Right lobe of liver (tissue), 6 donors: ENCODE results near the gene PHF12. TPM values are rescaled to one million over a fixed set of nuclear protein-coding genes. Genes with fewer than 3 reads are reported as not detected.

Source experiments
- ATAC-seq, 4 donors: fragments of 200-7000 bp; cut with Tn5 transposase; one replicate each; pipeline ENCODE4 v1.9.1; 2020; ENCODE audit warnings: mild to moderate bottlenecking in 4 of 4, moderate library complexity in 4 of 4
- DNase-seq, 3 donors: peaks; one replicate each; pipeline ENCODE4 v3.0.0-alpha.2; 2020
- H3K27ac ChIP-seq, 3 donors: fragments of 200-600 bp; one replicate each; pipeline ENCODE4 v1.8.0; 2022
- H3K27me3 ChIP-seq, 2 donors: fragments of 200-600 bp; one replicate each; pipeline ENCODE4 v1.8.0; 2022
- H3K36me3 ChIP-seq, 4 donors: fragments of 200-600 bp; sonication (generic) in 1 of 4; one replicate each; pipeline versions ENCODE4 v1.5.1 to v1.8.0; 2017 to 2022; ENCODE audit warnings: control low read depth in 1 of 4
- H3K4me1 ChIP-seq, 4 donors: fragments of 200-600 bp; sonication (generic) in 1 of 4; one replicate each; pipeline versions ENCODE4 v1.5.1 to v1.8.0; 2017 to 2022; ENCODE audit warnings: control low read depth in 1 of 4
- H3K4me3 ChIP-seq, 3 donors: fragments of 200-600 bp; one replicate each; pipeline ENCODE4 v1.8.0; 2022
- H3K9me3 ChIP-seq, 4 donors: fragments of 200-600 bp; sonication (generic) in 1 of 4; one replicate each; pipeline versions ENCODE4 v1.5.1 to v1.8.0; 2017 to 2022; ENCODE audit warnings: control low read depth in 1 of 4
- CTCF ChIP-seq, 4 donors: fragments of 200-600 bp in 3 of 4; fragments of 450-650 bp in 1 of 4; IDR thresholded peaks; one replicate each; pipeline versions ENCODE4 v1.5.1 to v1.8.0; 2016 to 2022; ENCODE audit warnings: antibody characterized with exemption in 4 of 4, mild to moderate bottlenecking in 2 of 4
- POLR2A ChIP-seq: fragments of 450-650 bp; IDR thresholded peaks from one replicate; pipeline ENCODE4 v1.6.1; 2017; ENCODE audit warnings: antibody characterized with exemption, mild to moderate bottlenecking
- WGBS: methylation state at CpG from one replicate; pipeline ENCODE4 v1.1.6; 2018; ENCODE audit warnings: low coverage, low lambda C conversion rate; ENCODE audit not compliant: insufficient coverage; ENCODE audit errors: missing lambda C conversion rate; 5-methylcytosine and 5-hydroxymethylcytosine counted together
- intact Hi-C, 2 donors: fragments of 100-400 bp; cut with DNase I; formaldehyde crosslinking; loops; one replicate each; pipeline versions ENCODE4 v1.11.2 to v1.14.1; 2022
- microRNA counts: library from miRNA; unstranded; fragments of <30 nt; microRNA quantifications from one replicate; lab custom pipeline; 2016
- microRNA-seq, 2 donors: library from miRNA; unstranded; fragments of <30 nt; microRNA quantifications; one replicate each; pipeline ENCODE4, GENCODE V29; 2019 to 2020
- total RNA-seq, 6 experiments: library from RNA; depleted of rRNA in 2 of 6; stranded (reverse); fragments of >200 nt in 2 of 6; fragmentation: NEBNext Ultra II Directional in 3 of 6; extraction: Animal tissue kit (Norgen Biotek cat#: 25700) in 3 of 6; gene quantifications; one replicate each; pipeline versions ENCODE4 v1.1.0 to v1.2.4, GENCODE V29; 2016 to 2023
- donor health status: DM: no; HTN: yes; CAD: no.
- donor health status: DM: no; HTN: no; CAD: no.
- donor health status: DM: no; HTN: no; CAD: no.
- donor health status: DM: no; HTN: yes; CAD: no.
- donor health status: DM: no; HTN: yes; CAD: no.

Gene PHF12
- total RNA-seq, 6 experiments from 2014 or later: 13.0 to 33.1 (median 17.4) TPM

- no peak overlapping the region for H3K4me3 ChIP-seq
- TF ChIP-seq POLR2A (no peak), CTCF (IDR thresholded peaks at IDR 0.05) (no peak)
- H3K9me3 ChIP-seq: no peaks in the 10 kb centered on the region
- DNase-seq (no peak), ATAC-seq (no peak)
- intact Hi-C loops: loop anchor here in 1 of 2 donors (10.0 kb wide), 2 partner anchors 57 to 93 kb away; no protein-coding TSS in a partner anchor
- H3K27ac ChIP-seq: no peak overlapping the region
- H3K4me1 ChIP-seq: peaks cover 0 to 12% (median 3%) of the 10 kb centered on the region in 4 donors
- H3K36me3 ChIP-seq: peaks cover 0 to 37% (median 10%) of the 10 kb centered on the region in 4 donors
- 90% methylated on average over 2 of the region's 3 CpGs for WGBS
- no peaks in the 10 kb centered on the region for H3K27me3 ChIP-seq
Measured at GRCh38 chr17:28857905-28858800, 93.2 kb downstream of the PHF12 start.

- 73% methylated on average over 4 of the region's 5 CpGs for WGBS
- peaks cover 0 to 37% (median 10%) of the 10 kb centered on the region in 4 donors for H3K36me3 ChIP-seq
- TF ChIP-seq POLR2A (no peak), CTCF (IDR thresholded peaks at IDR 0.05) (no peak)
- no peak overlapping the region for H3K4me3 ChIP-seq
- no peak for ATAC-seq
- H3K9me3 ChIP-seq: no peaks in the 10 kb centered on the region
- H3K27ac ChIP-seq: no peak overlapping the region
- peak in 1 of 3 donors; percentile 7 for DNase-seq
- intact Hi-C loops: loop anchor here in 1 of 2 donors (10.0 kb wide), 2 partner anchors 59 to 91 kb away; no protein-coding TSS in a partner anchor
- no peaks in the 10 kb centered on the region for H3K27me3 ChIP-seq
- peaks cover 0 to 12% (median 3%) of the 10 kb centered on the region in 4 donors for H3K4me1 ChIP-seq
Measured at GRCh38 chr17:28856028-28856574, 95.2 kb downstream of the PHF12 start.

GRCh38 chr17:28855336-28855679, 96.0 kb downstream of the PHF12 start:
- Histone ChIP-seq H3K27me3 (no peaks in the 10 kb centered on the region), H3K4me3 (peak overlapping the region; percentile 78 to 96 (median 96)), H3K27ac (peak overlapping the region; percentile 46 to 54 (median 50)), H3K4me1 (peaks cover 0 to 12% (median 3%) of the 10 kb centered on the region in 4 donors), H3K9me3 (no peaks in the 10 kb centered on the region), H3K36me3 (peaks cover 0 to 31% (median 10%) of the 10 kb centered on the region in 4 donors)
- no peak for ATAC-seq
- TF ChIP-seq CTCF (IDR thresholded peaks at IDR 0.05): no peak
- TF ChIP-seq POLR2A: no peak
- no peak for DNase-seq
- WGBS: 10% methylated on average over 5 of the region's 5 CpGs
- intact Hi-C loops: loop anchor here in 1 of 2 donors (10.0 kb wide), 2 partner anchors 59 to 91 kb away; no protein-coding TSS in a partner anchor

MicroRNAs encoded within 50 kb of the gene (microRNA counts, 767-probe panel; counts per million panel counts)
- microRNA hsa-miR-144-3p (lab: Ali Mortazavi, UCI) (8,193 counts per million, percentile 33 among the panel's probes with 10 or more counts), microRNA hsa-miR-451a (lab: Ali Mortazavi, UCI) (237 counts per million)

Small RNA genes lying within 50 kb of the gene (microRNA-seq; reads per million reads assigned to microRNA genes)
- gene MIR451B: 0 reads per million in 2 donors

Other genes starting within 250 kb of the PHF12 start
- gene PROCA1, start 239.6 kb downstream of the PHF12 start, total RNA-seq: under 1 TPM in 5 of 6 experiments, not detected in 1; 0.18 to 0.97 (median 0.54) TPM
- gene RAB34, start 233.7 kb downstream of the PHF12 start, total RNA-seq: 10 to 100 TPM in 1 of 6 experiments, 1 to 10 TPM in 5; 2.5 to 12.5 (median 4.7) TPM
- 100 to 1,000 TPM; 212 to 464 (median 362) TPM for gene RPL23A, start 231.5 kb downstream of the PHF12 start, total RNA-seq
- 10 to 100 TPM in 1 of 6 experiments, 1 to 10 TPM in 5; 2.9 to 11.0 (median 7.0) TPM for gene TLCD1, start 225.3 kb downstream of the PHF12 start, total RNA-seq
- 1 to 10 TPM; 1.6 to 5.4 (median 3.2) TPM for gene NEK8, start 222.7 kb downstream of the PHF12 start, total RNA-seq
- 10 to 100 TPM; 26.4 to 55.2 (median 42.3) TPM for gene TRAF4, start 207.5 kb downstream of the PHF12 start, total RNA-seq
- 10 to 100 TPM in 1 of 6 experiments, 1 to 10 TPM in 5; 5.8 to 12.0 (median 8.8) TPM for gene FAM222B, start 108.7 kb downstream of the PHF12 start, total RNA-seq
- 10 to 100 TPM; 21.6 to 47.1 (median 23.4) TPM for gene ERAL1, start 96.5 kb downstream of the PHF12 start, total RNA-seq
- 100 to 1,000 TPM in 1 of 6 experiments, 10 to 100 TPM in 5; 64.9 to 131 (median 82.8) TPM for gene FLOT2, start 53.8 kb downstream of the PHF12 start, total RNA-seq
- 10 to 100 TPM in 3 of 6 experiments, 1 to 10 TPM in 3; 3.4 to 27.4 (median 8.8) TPM for gene DHRS13, start 48.4 kb downstream of the PHF12 start, total RNA-seq
- gene SEZ6, start 54.5 kb upstream of the PHF12 start, total RNA-seq: not detected
- gene PIPOX, start 91.6 kb upstream of the PHF12 start, total RNA-seq: 100 to 1,000 TPM; 167 to 322 (median 226) TPM
- gene MYO18A, start 228.9 kb upstream of the PHF12 start, total RNA-seq: 10 to 100 TPM; 50.1 to 98.2 (median 81.8) TPM